ENCODE data around the gene IMP4. TPM values are rescaled to one million over a fixed set of nuclear protein-coding genes. Genes with fewer than 3 reads are reported as not detected.

IMP4 gene
- total RNA-seq, 1 donor from 2014 or later = 140 TPM

GRCh38 chr2:130314377-130314776 lies 28.3 kb upstream of the IMP4 start:
- Mint-ChIP-seq H3K27me3 (peaks cover 4% of the 10 kb centered on the region), H3K4me1 (no peaks in the 10 kb centered on the region), H3K27ac (no peak overlapping the region), H3K9me3 (no peaks in the 10 kb centered on the region), H3K4me3 (no peak overlapping the region), H3K36me3 (ENCODE audit: low read depth) (no peaks in the 10 kb centered on the region)
- ChIA-PET CTCF (no interaction called here), POLR2A (no interaction called here)
- DNase-seq (no peak), ATAC-seq (ENCODE audit: low read depth) (no peak)
- intact Hi-C loops (cut with micrococcal nuclease) = no loop called here
- TF ChIP-seq, protein P1, sequence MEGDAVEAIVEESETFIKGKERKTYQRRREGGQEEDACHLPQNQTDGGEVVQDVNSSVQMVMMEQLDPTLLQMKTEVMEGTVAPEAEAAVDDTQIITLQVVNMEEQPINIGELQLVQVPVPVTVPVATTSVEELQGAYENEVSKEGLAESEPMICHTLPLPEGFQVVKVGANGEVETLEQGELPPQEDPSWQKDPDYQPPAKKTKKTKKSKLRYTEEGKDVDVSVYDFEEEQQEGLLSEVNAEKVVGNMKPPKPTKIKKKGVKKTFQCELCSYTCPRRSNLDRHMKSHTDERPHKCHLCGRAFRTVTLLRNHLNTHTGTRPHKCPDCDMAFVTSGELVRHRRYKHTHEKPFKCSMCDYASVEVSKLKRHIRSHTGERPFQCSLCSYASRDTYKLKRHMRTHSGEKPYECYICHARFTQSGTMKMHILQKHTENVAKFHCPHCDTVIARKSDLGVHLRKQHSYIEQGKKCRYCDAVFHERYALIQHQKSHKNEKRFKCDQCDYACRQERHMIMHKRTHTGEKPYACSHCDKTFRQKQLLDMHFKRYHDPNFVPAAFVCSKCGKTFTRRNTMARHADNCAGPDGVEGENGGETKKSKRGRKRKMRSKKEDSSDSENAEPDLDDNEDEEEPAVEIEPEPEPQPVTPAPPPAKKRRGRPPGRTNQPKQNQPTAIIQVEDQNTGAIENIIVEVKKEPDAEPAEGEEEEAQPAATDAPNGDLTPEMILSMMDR (IDR thresholded peaks at IDR 0.05) = no peak

DNA sequence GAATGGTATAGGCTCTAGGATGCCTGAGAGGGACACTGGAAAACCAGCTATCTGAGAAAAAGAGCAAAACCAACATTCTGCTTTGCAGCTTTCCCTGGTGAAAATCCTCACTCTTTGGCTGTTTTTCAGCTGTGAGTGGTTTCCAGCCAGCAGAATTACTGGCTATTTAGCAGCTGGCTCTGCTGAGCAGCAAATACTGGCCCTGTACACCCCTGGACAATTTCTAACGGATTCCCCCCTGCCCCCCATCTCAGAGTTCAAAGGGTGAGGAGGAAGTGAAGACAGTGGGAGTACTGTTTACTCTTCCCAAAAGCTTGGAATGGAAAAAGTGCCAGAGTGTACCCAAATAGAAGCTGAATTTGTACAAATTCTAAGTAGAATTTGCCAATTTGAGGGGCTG lies 26.1 kb upstream of the IMP4 start:
- no peak for DNase-seq
- Mint-ChIP-seq H3K36me3 (ENCODE audit: low read depth) (no peaks in the 10 kb centered on the region), H3K4me1 (no peaks in the 10 kb centered on the region), H3K4me3 (no peak overlapping the region), H3K27me3 (peaks cover 7% of the 10 kb centered on the region), H3K9me3 (no peaks in the 10 kb centered on the region), H3K27ac (no peak overlapping the region)
- ChIA-PET CTCF (no interaction called here), POLR2A (no interaction called here)
- intact Hi-C loops (cut with micrococcal nuclease) = no loop called here
- TF ChIP-seq, protein P1 (IDR thresholded peaks at IDR 0.05) = no peak
- no peak for ATAC-seq (ENCODE audit: low read depth)

DNA sequence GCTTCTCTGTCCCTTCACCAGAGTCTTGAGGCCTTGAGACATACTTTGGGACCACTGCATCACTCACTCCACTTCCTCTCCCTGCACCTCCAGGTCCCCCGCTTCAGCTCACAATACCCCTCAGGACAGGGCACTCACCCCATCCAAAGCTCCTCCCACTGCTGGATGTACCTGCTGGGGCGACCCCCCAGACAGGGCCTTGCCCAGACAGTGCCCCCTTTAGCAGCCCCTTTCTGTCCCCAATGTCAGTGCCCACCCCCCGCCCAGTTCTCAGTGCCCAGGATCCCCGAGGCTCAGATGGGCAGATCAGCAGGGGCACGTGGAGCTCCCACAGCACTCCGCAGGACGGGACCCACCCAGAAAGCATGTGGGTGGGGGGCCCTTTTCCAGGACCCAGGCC lies 23.8 kb upstream of the IMP4 start:
- Mint-ChIP-seq H3K9me3 (no peaks in the 10 kb centered on the region), H3K4me1 (no peaks in the 10 kb centered on the region), H3K36me3 (ENCODE audit: low read depth) (no peaks in the 10 kb centered on the region), H3K27ac (no peak overlapping the region), H3K4me3 (no peak overlapping the region), H3K27me3 (peaks cover 17% of the 10 kb centered on the region)
- intact Hi-C loops (cut with micrococcal nuclease) = no loop called here
- no peak for ATAC-seq (ENCODE audit: low read depth)
- TF ChIP-seq, protein P1 (IDR thresholded peaks at IDR 0.05) = no peak
- POLR2A ChIA-PET = no interaction called here
- no peak for DNase-seq
- CTCF ChIA-PET = no interaction called here

DNA sequence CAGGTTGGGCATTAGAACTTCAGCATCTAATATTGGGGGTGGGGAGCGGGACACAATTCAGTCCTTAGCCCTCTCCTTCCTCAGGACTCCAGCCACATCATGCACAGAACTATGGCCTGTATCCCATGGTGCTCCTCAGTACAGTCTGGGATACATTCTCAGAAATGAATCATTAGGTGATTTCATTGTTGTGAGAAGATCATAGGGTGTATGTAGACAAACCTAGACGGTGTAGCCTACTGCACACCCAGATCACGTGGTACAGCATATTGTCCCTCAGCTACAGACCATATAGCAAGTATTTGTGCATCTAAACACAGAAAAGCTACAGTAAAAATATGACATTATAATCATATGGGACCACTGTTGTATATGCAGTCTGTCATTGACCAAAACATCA lies 23.2 kb upstream of the IMP4 start:
- Mint-ChIP-seq H3K9me3 (no peaks in the 10 kb centered on the region), H3K27me3 (peaks cover 22% of the 10 kb centered on the region), H3K36me3 (ENCODE audit: low read depth) (no peaks in the 10 kb centered on the region), H3K27ac (no peak overlapping the region), H3K4me3 (no peak overlapping the region), H3K4me1 (no peaks in the 10 kb centered on the region)
- no peak for ATAC-seq (ENCODE audit: low read depth)
- intact Hi-C loops (cut with micrococcal nuclease) = no loop called here
- no peak for DNase-seq
- ChIA-PET POLR2A (no interaction called here), CTCF (no interaction called here)
- TF ChIP-seq, protein P1 (IDR thresholded peaks at IDR 0.05) = no peak

GRCh38 chr2:130327703-130328527 lies 14.8 kb upstream of the IMP4 start:
- DNase-seq (no peak), ATAC-seq (ENCODE audit: low read depth) (no peak)
- Mint-ChIP-seq H3K4me1 (peaks cover 4% of the 10 kb centered on the region), H3K36me3 (ENCODE audit: low read depth) (no peaks in the 10 kb centered on the region), H3K9me3 (no peaks in the 10 kb centered on the region), H3K4me3 (no peak overlapping the region), H3K27ac (no peak overlapping the region), H3K27me3 (peaks cover 33% of the 10 kb centered on the region)
- TF ChIP-seq, protein P1 (IDR thresholded peaks at IDR 0.05) = no peak
- CTCF ChIA-PET = interaction anchor here (1.4 kb wide), 1 partner anchor 391 kb away, joined by 5 read pairs; no protein-coding TSS in a partner anchor
- intact Hi-C loops (cut with micrococcal nuclease) = no loop called here
- POLR2A ChIA-PET = no interaction called here

Data from activated B cell treated with CpG ODN at 0.5 μM for 24 hours (primary cell).